Body of pancreas (tissue), 4 donors: ENCODE results near the gene OLIG1.

Source experiments
- CTCF ChIP-seq, 7 experiments: fragments of 450-650 bp in 4 of 7; fragments of 200-600 bp in 3 of 7; sonication (generic) in 3 of 7; IDR thresholded peaks; one replicate each; pipeline ENCODE4 v1.5.1; 2016 to 2019; ENCODE audit warnings: antibody characterized with exemption in 7 of 7
- POLR2A ChIP-seq, 3 donors: fragments of 450-650 bp; IDR thresholded peaks; one replicate each; pipeline ENCODE4 v1.6.1; 2016; ENCODE audit warnings: antibody characterized with exemption in 3 of 3, mild to moderate bottlenecking in 2 of 3

DNA sequence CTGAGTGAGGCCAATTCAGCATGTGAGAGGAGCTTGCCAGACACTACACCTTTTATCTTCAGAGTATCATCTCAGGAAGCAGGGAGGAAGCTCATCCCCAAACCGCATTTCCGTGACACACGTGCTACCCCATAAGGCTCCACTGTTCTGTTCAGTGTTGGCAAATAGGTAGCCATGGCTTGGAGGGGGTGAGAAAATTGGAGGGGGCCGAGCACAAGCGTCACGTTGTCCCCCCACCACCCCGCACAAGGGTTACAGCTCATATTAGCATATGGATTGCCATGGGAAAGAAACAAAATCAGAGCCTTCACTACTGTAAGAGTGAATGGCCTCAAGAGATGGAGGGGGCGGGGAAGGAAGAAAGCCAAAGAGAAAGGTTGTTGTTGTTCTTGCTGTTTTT, 46.7 kb downstream of the OLIG1 start:
- TF ChIP-seq CTCF (IDR thresholded peaks at IDR 0.05) (no peak), POLR2A (IDR thresholded peaks at IDR 0.05) (no peak)
